WTC11 (cell line): ENCODE results near the gene SCG5. TPM values are rescaled to one million over a fixed set of nuclear protein-coding genes. Genes with fewer than 3 reads are reported as not detected.

ENCODE experiments used
- ATAC-seq: fragments of 200-7000 bp; cut with Tn5 transposase; 2 replicates; pipeline ENCODE4 v1.10.0; 2021; ENCODE audit warnings: mild to moderate bottlenecking, moderate library complexity
- CTCF ChIA-PET: fragments of 300-600 bp; sonication (Branson Sonifier 250); formaldehyde crosslinking; loops from one replicate; lab custom pipeline; 2021; ENCODE audit warnings: antibody characterized with exemption; lab: Charles Lee
- POLR2A ChIA-PET: fragments of 350-600 bp; sonication (Branson Sonifier 250); formaldehyde crosslinking; loops from one replicate; lab custom pipeline; 2021; ENCODE audit warnings: antibody characterized with exemption; lab: Charles Lee
- DNase-seq: peaks from one replicate; pipeline ENCODE4 v3.0.0; 2021; ENCODE audit warnings: low spot score
- H3K27ac Mint-ChIP-seq: 2 replicates; pipeline ENCODE4 v1.8.0; 2021; ENCODE audit warnings: mixed read lengths
- H3K27me3 Mint-ChIP-seq: 2 replicates; pipeline ENCODE4 v1.8.0; 2021; ENCODE audit warnings: low read depth, mild to moderate bottlenecking, moderate library complexity, mixed read lengths
- H3K36me3 Mint-ChIP-seq: 2 replicates; pipeline ENCODE4 v1.8.0; 2021; ENCODE audit warnings: mixed read lengths
- H3K4me1 Mint-ChIP-seq: 2 replicates; pipeline ENCODE4 v1.8.0; 2022; ENCODE audit warnings: mixed read lengths
- H3K4me3 Mint-ChIP-seq: 2 replicates; pipeline ENCODE4 v1.8.0; 2021; ENCODE audit warnings: mild to moderate bottlenecking, moderate library complexity, mixed read lengths
- H3K9me3 Mint-ChIP-seq: 2 replicates; pipeline ENCODE4 v1.8.0; 2021; ENCODE audit warnings: mixed read lengths
- ELF4 ChIP-seq: sonication (generic); formaldehyde crosslinking; IDR thresholded peaks from 2 replicates; pipeline ENCODE4 v1.8.1; 2022; ENCODE audit warnings: low read depth, mild to moderate bottlenecking, moderate library complexity, missing genetic modification reagents
- EMX1 ChIP-seq: fragments of 250-450 bp; sonication (Bioruptor Pico); IDR thresholded peaks from 2 replicates; pipeline ENCODE4 v1.8.0; 2021; ENCODE audit warnings: mild to moderate bottlenecking
- IRF2 ChIP-seq: sonication (generic); formaldehyde crosslinking; IDR thresholded peaks from 2 replicates; pipeline ENCODE4 v1.8.0; 2022; ENCODE audit warnings: low read depth, missing genetic modification reagents, borderline replicate concordance
- JAZF1 ChIP-seq: fragments of 250-450 bp; sonication (Bioruptor Pico); IDR thresholded peaks from 2 replicates; pipeline ENCODE4 v1.9.0; 2021; ENCODE audit warnings: moderate library complexity, mild to moderate bottlenecking, inconsistent platforms
- MYBL2 ChIP-seq: sonication (generic); formaldehyde crosslinking; IDR thresholded peaks from 2 replicates; pipeline ENCODE4 v1.8.1; 2023; ENCODE audit warnings: mild to moderate bottlenecking, moderate library complexity, missing genetic modification reagents
- NFE2L1 ChIP-seq: sonication (generic); formaldehyde crosslinking; IDR thresholded peaks from 2 replicates; pipeline ENCODE4 v1.8.1; 2023; ENCODE audit warnings: missing genetic modification reagents
- PRRX2 ChIP-seq: fragments of 250-450 bp; sonication (Bioruptor Pico); IDR thresholded peaks from 2 replicates; pipeline ENCODE4 v1.8.0; 2021; ENCODE audit warnings: mild to moderate bottlenecking
- RORB ChIP-seq: fragments of 250-450 bp; sonication (Bioruptor Pico); IDR thresholded peaks from 2 replicates; pipeline ENCODE4 v1.9.0; 2021; ENCODE audit warnings: mild to moderate bottlenecking
- SMAD3 ChIP-seq: sonication (generic); formaldehyde crosslinking; IDR thresholded peaks from 2 replicates; pipeline ENCODE4 v1.8.0; 2022; ENCODE audit warnings: missing genetic modification reagents, mild to moderate bottlenecking, borderline replicate concordance
- SOX15 ChIP-seq: fragments of 250-450 bp; sonication (Bioruptor Pico); IDR thresholded peaks from 2 replicates; pipeline ENCODE4 v1.9.0; 2021; ENCODE audit warnings: mild to moderate bottlenecking
- SP1 ChIP-seq: sonication (generic); formaldehyde crosslinking; conservative IDR thresholded peaks from 2 replicates; pipeline ENCODE4 v1.8.1; 2022; ENCODE audit warnings: missing genetic modification reagents
- TP53 ChIP-seq: sonication (generic); formaldehyde crosslinking; IDR thresholded peaks from 2 replicates; pipeline ENCODE4 v1.8.1; 2023; ENCODE audit warnings: mild to moderate bottlenecking, missing genetic modification reagents
- ZNF263 ChIP-seq: sonication (generic); formaldehyde crosslinking; IDR thresholded peaks from 2 replicates; pipeline ENCODE4 v1.8.1; 2022; ENCODE audit warnings: low read depth, mild to moderate bottlenecking, moderate library complexity, missing genetic modification reagents
- ZNF317 ChIP-seq: sonication (generic); formaldehyde crosslinking; IDR thresholded peaks from 2 replicates; pipeline ENCODE4 v1.8.1; 2023; ENCODE audit warnings: low read depth, mild to moderate bottlenecking, moderate library complexity, missing genetic modification reagents, borderline replicate concordance
- total RNA-seq: library from RNA; stranded (reverse); gene quantifications from 3 replicates; pipeline ENCODE4 v1.2.3, GENCODE V29; 2021
- TF ChIP-seq, protein P1 (sequence below): sonication (generic); formaldehyde crosslinking; IDR thresholded peaks from 2 replicates; pipeline ENCODE4 v1.8.1; 2022; ENCODE audit warnings: mild to moderate bottlenecking, moderate library complexity, missing genetic modification reagents
- TF ChIP-seq, protein P2 (sequence below): sonication (generic); formaldehyde crosslinking; IDR thresholded peaks from 2 replicates; pipeline ENCODE4 v1.8.1; 2023; ENCODE audit warnings: mild to moderate bottlenecking, missing genetic modification reagents, moderate library complexity
- TF ChIP-seq, protein P3 (sequence below): sonication (generic); formaldehyde crosslinking; IDR thresholded peaks from 2 replicates; pipeline ENCODE4 v1.8.1; 2022; ENCODE audit warnings: low read depth, missing genetic modification reagents, borderline replicate concordance
- TF ChIP-seq, protein P4 (sequence below): sonication (generic); formaldehyde crosslinking; IDR thresholded peaks from 2 replicates; pipeline ENCODE4 v1.8.1; 2022; ENCODE audit warnings: missing genetic modification reagents, borderline replicate concordance
- TF ChIP-seq, protein P5 (sequence below): fragments of 250-450 bp; sonication (Bioruptor Pico); IDR thresholded peaks from 2 replicates; pipeline ENCODE4 v1.9.0; 2021; ENCODE audit warnings: mild to moderate bottlenecking
- TF ChIP-seq, protein P6 (sequence below): sonication (generic); formaldehyde crosslinking; IDR thresholded peaks from 2 replicates; pipeline ENCODE4 v1.8.1; 2023; ENCODE audit warnings: mild to moderate bottlenecking, missing genetic modification reagents, borderline replicate concordance
- TF ChIP-seq, protein P7 (sequence below): sonication (generic); formaldehyde crosslinking; IDR thresholded peaks from 2 replicates; pipeline ENCODE4 v1.8.0; 2022; ENCODE audit warnings: mild to moderate bottlenecking, missing genetic modification reagents
- TF ChIP-seq, protein P8 (sequence below): sonication (generic); formaldehyde crosslinking; IDR thresholded peaks from 2 replicates; pipeline ENCODE4 v1.8.0; 2022; ENCODE audit warnings: mild to moderate bottlenecking, missing genetic modification reagents

The SCG5 gene
- total RNA-seq, 1 experiment from 2014 or later = 14.2 TPM

DNA sequence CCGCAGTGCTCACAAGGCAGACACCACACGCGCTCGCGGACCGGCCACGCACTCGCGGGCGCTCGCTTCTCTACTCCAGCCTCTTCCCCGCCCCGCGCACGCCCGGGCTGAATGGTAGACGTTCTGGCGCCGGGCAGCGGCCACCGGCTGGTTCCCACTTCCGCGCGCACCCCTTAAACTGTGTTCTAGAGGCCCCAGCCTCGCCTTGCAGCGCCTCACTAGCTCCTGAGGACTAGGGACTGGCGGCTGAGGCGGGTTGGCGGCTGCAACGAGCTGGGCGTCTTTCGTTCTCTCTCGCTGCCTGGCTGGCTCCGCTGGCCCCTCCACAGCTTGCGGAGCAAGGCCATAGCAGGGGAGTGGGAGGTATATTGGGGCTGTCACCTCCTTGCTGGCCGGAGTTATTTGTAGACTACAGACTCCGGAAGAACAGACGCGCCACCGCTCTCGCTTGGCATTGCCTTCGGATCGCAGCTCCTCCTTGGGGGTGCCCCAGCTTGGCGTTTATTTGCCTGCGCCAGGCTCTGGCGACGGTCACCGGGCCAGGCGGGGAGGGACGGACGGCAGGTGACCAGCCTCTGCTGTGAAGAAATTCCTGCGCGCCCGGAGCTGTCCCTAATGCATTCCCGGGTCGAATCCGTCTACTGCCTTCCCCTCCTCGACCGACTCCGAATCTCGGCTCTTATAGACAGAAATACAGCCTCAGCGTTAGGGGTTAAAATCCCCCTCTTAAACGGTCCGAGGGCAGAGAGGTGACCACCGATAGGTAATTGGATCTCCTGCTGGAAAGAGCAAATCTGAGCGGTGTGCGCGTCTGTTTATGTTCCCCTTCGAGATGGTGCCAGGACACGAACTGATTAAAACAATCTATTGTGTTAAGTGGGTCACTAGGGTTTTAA, 77.6 kb downstream of the SCG5 start (continued):
- 0 out of 2 replicates have a peak, but pooled peaks have one; percentile 46 for TF ChIP-seq MYBL2 (CRISPR knock-in tag)
- TF ChIP-seq ELF4 = no peak
- TF ChIP-seq, all 79 proteins: peak for 3

DNA sequence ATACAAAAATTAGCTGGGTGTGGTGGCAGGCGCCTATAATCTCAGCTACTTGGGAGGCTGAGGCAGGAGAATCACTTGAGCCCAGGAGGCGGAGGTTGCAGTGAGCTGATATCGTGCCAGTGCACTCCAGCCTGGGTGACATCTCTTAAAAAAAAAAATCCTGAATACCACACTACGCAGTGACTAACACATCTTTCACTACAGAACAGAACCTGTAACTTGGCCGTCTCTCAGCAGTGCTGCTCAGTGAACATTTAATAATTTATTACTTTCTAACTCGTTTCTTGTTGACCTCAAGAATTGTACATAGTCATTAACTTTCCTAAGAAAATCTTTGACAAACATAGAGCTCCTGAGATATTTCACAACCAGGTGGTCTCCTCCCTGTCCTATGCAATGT, 80.1 kb downstream of the SCG5 start:
- H3K27me3 Mint-ChIP-seq = peaks cover 77% of the 10 kb centered on the region
- TF ChIP-seq IRF2 = no peak
- TF ChIP-seq RORB = no peak
- no peak for TF ChIP-seq SP1
- TF ChIP-seq NFE2L1 (CRISPR knock-in tag) = no peak
- no peak for TF ChIP-seq EMX1 (CRISPR knock-in tag)
- TF ChIP-seq, protein P1, sequence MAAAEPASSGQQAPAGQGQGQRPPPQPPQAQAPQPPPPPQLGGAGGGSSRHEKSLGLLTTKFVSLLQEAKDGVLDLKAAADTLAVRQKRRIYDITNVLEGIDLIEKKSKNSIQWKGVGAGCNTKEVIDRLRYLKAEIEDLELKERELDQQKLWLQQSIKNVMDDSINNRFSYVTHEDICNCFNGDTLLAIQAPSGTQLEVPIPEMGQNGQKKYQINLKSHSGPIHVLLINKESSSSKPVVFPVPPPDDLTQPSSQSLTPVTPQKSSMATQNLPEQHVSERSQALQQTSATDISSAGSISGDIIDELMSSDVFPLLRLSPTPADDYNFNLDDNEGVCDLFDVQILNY (CRISPR knock-in tag) = no peak
- TF ChIP-seq ZNF317 (CRISPR knock-in tag) = no peak
- no peak for TF ChIP-seq TP53 (CRISPR knock-in tag)
- TF ChIP-seq, protein P2, sequence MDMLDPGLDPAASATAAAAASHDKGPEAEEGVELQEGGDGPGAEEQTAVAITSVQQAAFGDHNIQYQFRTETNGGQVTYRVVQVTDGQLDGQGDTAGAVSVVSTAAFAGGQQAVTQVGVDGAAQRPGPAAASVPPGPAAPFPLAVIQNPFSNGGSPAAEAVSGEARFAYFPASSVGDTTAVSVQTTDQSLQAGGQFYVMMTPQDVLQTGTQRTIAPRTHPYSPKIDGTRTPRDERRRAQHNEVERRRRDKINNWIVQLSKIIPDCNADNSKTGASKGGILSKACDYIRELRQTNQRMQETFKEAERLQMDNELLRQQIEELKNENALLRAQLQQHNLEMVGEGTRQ (CRISPR knock-in tag) = no peak
- TF ChIP-seq, protein P3, sequence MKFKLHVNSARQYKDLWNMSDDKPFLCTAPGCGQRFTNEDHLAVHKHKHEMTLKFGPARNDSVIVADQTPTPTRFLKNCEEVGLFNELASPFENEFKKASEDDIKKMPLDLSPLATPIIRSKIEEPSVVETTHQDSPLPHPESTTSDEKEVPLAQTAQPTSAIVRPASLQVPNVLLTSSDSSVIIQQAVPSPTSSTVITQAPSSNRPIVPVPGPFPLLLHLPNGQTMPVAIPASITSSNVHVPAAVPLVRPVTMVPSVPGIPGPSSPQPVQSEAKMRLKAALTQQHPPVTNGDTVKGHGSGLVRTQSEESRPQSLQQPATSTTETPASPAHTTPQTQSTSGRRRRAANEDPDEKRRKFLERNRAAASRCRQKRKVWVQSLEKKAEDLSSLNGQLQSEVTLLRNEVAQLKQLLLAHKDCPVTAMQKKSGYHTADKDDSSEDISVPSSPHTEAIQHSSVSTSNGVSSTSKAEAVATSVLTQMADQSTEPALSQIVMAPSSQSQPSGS (CRISPR knock-in tag) = no peak
- TF ChIP-seq, protein P4, sequence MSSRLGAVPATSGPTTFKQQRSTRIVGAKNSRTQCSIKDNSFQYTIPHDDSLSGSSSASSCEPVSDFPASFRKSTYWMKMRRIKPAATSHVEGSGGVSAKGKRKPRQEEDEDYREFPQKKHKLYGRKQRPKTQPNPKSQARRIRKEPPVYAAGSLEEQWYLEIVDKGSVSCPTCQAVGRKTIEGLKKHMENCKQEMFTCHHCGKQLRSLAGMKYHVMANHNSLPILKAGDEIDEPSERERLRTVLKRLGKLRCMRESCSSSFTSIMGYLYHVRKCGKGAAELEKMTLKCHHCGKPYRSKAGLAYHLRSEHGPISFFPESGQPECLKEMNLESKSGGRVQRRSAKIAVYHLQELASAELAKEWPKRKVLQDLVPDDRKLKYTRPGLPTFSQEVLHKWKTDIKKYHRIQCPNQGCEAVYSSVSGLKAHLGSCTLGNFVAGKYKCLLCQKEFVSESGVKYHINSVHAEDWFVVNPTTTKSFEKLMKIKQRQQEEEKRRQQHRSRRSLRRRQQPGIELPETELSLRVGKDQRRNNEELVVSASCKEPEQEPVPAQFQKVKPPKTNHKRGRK (CRISPR knock-in tag) = no peak
- TF ChIP-seq, protein P5, sequence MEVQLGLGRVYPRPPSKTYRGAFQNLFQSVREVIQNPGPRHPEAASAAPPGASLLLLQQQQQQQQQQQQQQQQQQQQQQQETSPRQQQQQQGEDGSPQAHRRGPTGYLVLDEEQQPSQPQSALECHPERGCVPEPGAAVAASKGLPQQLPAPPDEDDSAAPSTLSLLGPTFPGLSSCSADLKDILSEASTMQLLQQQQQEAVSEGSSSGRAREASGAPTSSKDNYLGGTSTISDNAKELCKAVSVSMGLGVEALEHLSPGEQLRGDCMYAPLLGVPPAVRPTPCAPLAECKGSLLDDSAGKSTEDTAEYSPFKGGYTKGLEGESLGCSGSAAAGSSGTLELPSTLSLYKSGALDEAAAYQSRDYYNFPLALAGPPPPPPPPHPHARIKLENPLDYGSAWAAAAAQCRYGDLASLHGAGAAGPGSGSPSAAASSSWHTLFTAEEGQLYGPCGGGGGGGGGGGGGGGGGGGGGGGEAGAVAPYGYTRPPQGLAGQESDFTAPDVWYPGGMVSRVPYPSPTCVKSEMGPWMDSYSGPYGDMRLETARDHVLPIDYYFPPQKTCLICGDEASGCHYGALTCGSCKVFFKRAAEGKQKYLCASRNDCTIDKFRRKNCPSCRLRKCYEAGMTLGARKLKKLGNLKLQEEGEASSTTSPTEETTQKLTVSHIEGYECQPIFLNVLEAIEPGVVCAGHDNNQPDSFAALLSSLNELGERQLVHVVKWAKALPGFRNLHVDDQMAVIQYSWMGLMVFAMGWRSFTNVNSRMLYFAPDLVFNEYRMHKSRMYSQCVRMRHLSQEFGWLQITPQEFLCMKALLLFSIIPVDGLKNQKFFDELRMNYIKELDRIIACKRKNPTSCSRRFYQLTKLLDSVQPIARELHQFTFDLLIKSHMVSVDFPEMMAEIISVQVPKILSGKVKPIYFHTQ (CRISPR knock-in tag) = no peak
- no peak for TF ChIP-seq PRRX2 (CRISPR knock-in tag)
- no peak for TF ChIP-seq JAZF1 (CRISPR knock-in tag)
- TF ChIP-seq ZNF263 (CRISPR knock-in tag) = no peak
- TF ChIP-seq SOX15 (CRISPR knock-in tag) = no peak
- TF ChIP-seq, protein P6, sequence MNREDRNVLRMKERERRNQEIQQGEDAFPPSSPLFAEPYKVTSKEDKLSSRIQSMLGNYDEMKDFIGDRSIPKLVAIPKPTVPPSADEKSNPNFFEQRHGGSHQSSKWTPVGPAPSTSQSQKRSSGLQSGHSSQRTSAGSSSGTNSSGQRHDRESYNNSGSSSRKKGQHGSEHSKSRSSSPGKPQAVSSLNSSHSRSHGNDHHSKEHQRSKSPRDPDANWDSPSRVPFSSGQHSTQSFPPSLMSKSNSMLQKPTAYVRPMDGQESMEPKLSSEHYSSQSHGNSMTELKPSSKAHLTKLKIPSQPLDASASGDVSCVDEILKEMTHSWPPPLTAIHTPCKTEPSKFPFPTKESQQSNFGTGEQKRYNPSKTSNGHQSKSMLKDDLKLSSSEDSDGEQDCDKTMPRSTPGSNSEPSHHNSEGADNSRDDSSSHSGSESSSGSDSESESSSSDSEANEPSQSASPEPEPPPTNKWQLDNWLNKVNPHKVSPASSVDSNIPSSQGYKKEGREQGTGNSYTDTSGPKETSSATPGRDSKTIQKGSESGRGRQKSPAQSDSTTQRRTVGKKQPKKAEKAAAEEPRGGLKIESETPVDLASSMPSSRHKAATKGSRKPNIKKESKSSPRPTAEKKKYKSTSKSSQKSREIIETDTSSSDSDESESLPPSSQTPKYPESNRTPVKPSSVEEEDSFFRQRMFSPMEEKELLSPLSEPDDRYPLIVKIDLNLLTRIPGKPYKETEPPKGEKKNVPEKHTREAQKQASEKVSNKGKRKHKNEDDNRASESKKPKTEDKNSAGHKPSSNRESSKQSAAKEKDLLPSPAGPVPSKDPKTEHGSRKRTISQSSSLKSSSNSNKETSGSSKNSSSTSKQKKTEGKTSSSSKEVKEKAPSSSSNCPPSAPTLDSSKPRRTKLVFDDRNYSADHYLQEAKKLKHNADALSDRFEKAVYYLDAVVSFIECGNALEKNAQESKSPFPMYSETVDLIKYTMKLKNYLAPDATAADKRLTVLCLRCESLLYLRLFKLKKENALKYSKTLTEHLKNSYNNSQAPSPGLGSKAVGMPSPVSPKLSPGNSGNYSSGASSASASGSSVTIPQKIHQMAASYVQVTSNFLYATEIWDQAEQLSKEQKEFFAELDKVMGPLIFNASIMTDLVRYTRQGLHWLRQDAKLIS = no peak
- TF ChIP-seq, protein P7, sequence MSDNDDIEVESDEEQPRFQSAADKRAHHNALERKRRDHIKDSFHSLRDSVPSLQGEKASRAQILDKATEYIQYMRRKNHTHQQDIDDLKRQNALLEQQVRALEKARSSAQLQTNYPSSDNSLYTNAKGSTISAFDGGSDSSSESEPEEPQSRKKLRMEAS (CRISPR knock-in tag) = no peak
- TF ChIP-seq, protein P8, sequence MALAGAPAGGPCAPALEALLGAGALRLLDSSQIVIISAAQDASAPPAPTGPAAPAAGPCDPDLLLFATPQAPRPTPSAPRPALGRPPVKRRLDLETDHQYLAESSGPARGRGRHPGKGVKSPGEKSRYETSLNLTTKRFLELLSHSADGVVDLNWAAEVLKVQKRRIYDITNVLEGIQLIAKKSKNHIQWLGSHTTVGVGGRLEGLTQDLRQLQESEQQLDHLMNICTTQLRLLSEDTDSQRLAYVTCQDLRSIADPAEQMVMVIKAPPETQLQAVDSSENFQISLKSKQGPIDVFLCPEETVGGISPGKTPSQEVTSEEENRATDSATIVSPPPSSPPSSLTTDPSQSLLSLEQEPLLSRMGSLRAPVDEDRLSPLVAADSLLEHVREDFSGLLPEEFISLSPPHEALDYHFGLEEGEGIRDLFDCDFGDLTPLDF = no peak
- TF ChIP-seq SMAD3 (CRISPR knock-in tag) = no peak
- POLR2A ChIA-PET = no interaction called here

More for the DNA sequence above, 80.1 kb downstream of the SCG5 start:
- H3K36me3 Mint-ChIP-seq = no peaks in the 10 kb centered on the region
- peaks cover 7% of the 10 kb centered on the region for H3K9me3 Mint-ChIP-seq
- CTCF ChIA-PET = interaction anchor here (1.2 kb wide), 1 partner anchor 71 kb away, joined by 4 read pairs; no protein-coding TSS in a partner anchor
- no peak overlapping the region for H3K4me3 Mint-ChIP-seq
- no peak overlapping the region for H3K27ac Mint-ChIP-seq
- DNase-seq = no peak
- H3K4me1 Mint-ChIP-seq = peaks cover 19% of the 10 kb centered on the region
- ATAC-seq = no peak
